Measurements from ENCODE around the gene GFOD2.
"Not testable (repeated sequence)": the region's sequence is repeated elsewhere in the genome, so short reads cannot be mapped to it uniquely, and the experiment has no call there.

GFOD2 gene

GRCh38 chr16:67760956-67761230, 41.8 kb upstream of the GFOD2 start:
- no peak for TF ChIP-seq CTCF (conservative IDR thresholded peaks at IDR 0.05)
- peak overlapping the region; percentile 84 for H3K27ac ChIP-seq

GRCh38 chr16:67760206-67760955, 41.3 kb upstream of the GFOD2 start:
- H3K27ac ChIP-seq = peak overlapping the region; percentile 84
- TF ChIP-seq CTCF (conservative IDR thresholded peaks at IDR 0.05) = no peak

GRCh38 chr16:67758966-67759365, 39.9 kb upstream of the GFOD2 start:
- H3K27ac ChIP-seq = peak overlapping the region; percentile 84
- TF ChIP-seq CTCF (conservative IDR thresholded peaks at IDR 0.05) = no peak

GRCh38 chr16:67758006-67758405, 38.9 kb upstream of the GFOD2 start:
- H3K27ac ChIP-seq = peak overlapping the region; percentile 84
- no peak for TF ChIP-seq CTCF (conservative IDR thresholded peaks at IDR 0.05)

- TF ChIP-seq CTCF (conservative IDR thresholded peaks at IDR 0.05) = no peak
- no peak overlapping the region for H3K27ac ChIP-seq
Observed at GRCh38 chr16:67752641-67753040, 33.5 kb upstream of the GFOD2 start.

GRCh38 chr16:67751331-67751730, 32.2 kb upstream of the GFOD2 start:
- not testable (repeated sequence) for H3K27ac ChIP-seq

- TF ChIP-seq CTCF (conservative IDR thresholded peaks at IDR 0.05) = no peak
- no peak overlapping the region for H3K27ac ChIP-seq
Observed at GRCh38 chr16:67750466-67750865, 31.4 kb upstream of the GFOD2 start.

- no peak overlapping the region for H3K27ac ChIP-seq
- no peak for TF ChIP-seq CTCF (conservative IDR thresholded peaks at IDR 0.05)
Observed at GRCh38 chr16:67749436-67750078, 30.4 kb upstream of the GFOD2 start.

All from VCaP (cell line).